ENCODE data around the gene IRAK3. TPM values are rescaled to one million over a fixed set of nuclear protein-coding genes. Genes with fewer than 3 reads are reported as not detected.

IRAK3 gene
- total RNA-seq, 1 experiment from 2014 or later, result 0.70 TPM

GRCh38 chr12:66290716-66291200 is 101.7 kb downstream of the IRAK3 start (continued):
- no peak for TF ChIP-seq PREB (CRISPR knock-in tag; IDR thresholded peaks at IDR 0.05; ENCODE audit: borderline replicate concordance)
- TF ChIP-seq JUN (CRISPR knock-in tag; IDR thresholded peaks at IDR 0.05), result no peak
- TF ChIP-seq AFF4 (CRISPR knock-in tag; IDR thresholded peaks at IDR 0.05; ENCODE audit: borderline replicate concordance), result no peak
- no peak for TF ChIP-seq EMX1 (CRISPR knock-in tag; IDR thresholded peaks at IDR 0.05)
- TF ChIP-seq CBFB (CRISPR knock-in tag; IDR thresholded peaks at IDR 0.05; ENCODE audit: low read depth), result no peak
- TF ChIP-seq SP1 (CRISPR knock-in tag; conservative IDR thresholded peaks at IDR 0.05), result no peak
- no peak for TF ChIP-seq MLX (CRISPR knock-in tag; IDR thresholded peaks at IDR 0.05)

GRCh38 chr12:66296176-66296683 is 107.2 kb downstream of the IRAK3 start:
- Mint-ChIP-seq H3K4me1 (no peaks in the 10 kb centered on the region), H3K27ac (no peak overlapping the region), H3K27me3 (ENCODE audit: low read depth) (peaks cover 10% of the 10 kb centered on the region), H3K36me3 (no peaks in the 10 kb centered on the region), H3K4me3 (no peak overlapping the region), H3K9me3 (no peaks in the 10 kb centered on the region)
- DNase-seq (ENCODE audit: low spot score) (no peak), ATAC-seq (no peak)
- ChIA-PET POLR2A (no interaction called here), CTCF (no interaction called here)
- TF ChIP-seq ZNF425 (CRISPR knock-in tag; conservative IDR thresholded peaks at IDR 0.05) (no peak), SMAD3 (CRISPR knock-in tag; IDR thresholded peaks at IDR 0.05; ENCODE audit: borderline replicate concordance) (no peak), CREB1 (CRISPR knock-in tag; IDR thresholded peaks at IDR 0.05) (no peak), MAX (CRISPR knock-in tag; IDR thresholded peaks at IDR 0.05) (no peak), E2F5 (CRISPR knock-in tag; IDR thresholded peaks at IDR 0.05) (no peak), ARID4B (CRISPR knock-in tag; IDR thresholded peaks at IDR 0.05; ENCODE audit: borderline replicate concordance) (no peak), ZNF423 (CRISPR knock-in tag; IDR thresholded peaks at IDR 0.05) (no peak), RELA (CRISPR knock-in tag; IDR thresholded peaks at IDR 0.05; ENCODE audit: borderline replicate concordance) (no peak), E2F1 (CRISPR knock-in tag; IDR thresholded peaks at IDR 0.05) (no peak), E2F4 (CRISPR knock-in tag; IDR thresholded peaks at IDR 0.05; ENCODE audit: borderline replicate concordance, low read depth) (no peak), JUN (CRISPR knock-in tag; IDR thresholded peaks at IDR 0.05) (no peak)
